H1 (cell line): ENCODE data around the gene PKP3. TPM values are rescaled to one million over a fixed set of nuclear protein-coding genes. Genes with fewer than 3 reads are reported as not detected.

Experiments
- CTCF ChIA-PET: fragments of 300-600 bp; sonication (Branson Sonifier 250); formaldehyde crosslinking; loops from one replicate; lab custom pipeline; 2021; ENCODE audit not compliant: partially characterized antibody; lab: Charles Lee
- POLR2A ChIA-PET: fragments of 300-600 bp; sonication (Branson Sonifier 250); formaldehyde crosslinking; loops from one replicate; lab custom pipeline; 2021; ENCODE audit warnings: inconsistent platforms; ENCODE audit not compliant: partially characterized antibody; lab: Charles Lee
- DNase-seq, 2 experiments: peaks; one replicate each; pipeline versions ENCODE4 v3.0.0 to v3.0.0-alpha.2; 2010 to 2022; ENCODE audit warnings: low spot score in 2 of 2, low read depth in 1 of 2, mixed read lengths in 1 of 2
- FAIRE-seq: peaks from 2 replicates; lab custom pipeline; 2011; peaks lifted over from hg19 to GRCh38; lab: Jason Lieb, UNC
- H2AFZ ChIP-seq: 2 replicates; pipeline ENCODE4 v1.8.1; 2012; ENCODE audit warnings: low read length, inconsistent platforms
- H2AK5ac ChIP-seq: 2 replicates; pipeline ENCODE4 v1.6.1; 2013; ENCODE audit warnings: low read depth, low read length
- H2BK120ac ChIP-seq: replicated peaks from 2 replicates; pipeline ENCODE3; 2013; ENCODE audit warnings: low read depth, low read length, inconsistent platforms
- H2BK12ac ChIP-seq: 2 replicates; pipeline ENCODE4 v1.6.1; 2013; ENCODE audit warnings: low read depth, low read length
- H2BK15ac ChIP-seq: 2 replicates; pipeline ENCODE4 v1.6.1; 2013; ENCODE audit warnings: low read length
- H2BK20ac ChIP-seq: 2 replicates; pipeline ENCODE4 v1.6.1; 2013; ENCODE audit warnings: low read length
- H2BK5ac ChIP-seq: 2 replicates; pipeline ENCODE4 v1.6.1; 2013; ENCODE audit warnings: low read depth, low read length
- H3K14ac ChIP-seq: 2 replicates; pipeline ENCODE4 v1.6.1; 2013; ENCODE audit warnings: inconsistent platforms; ENCODE audit not compliant: insufficient read length
- H3K18ac ChIP-seq: 2 replicates; pipeline ENCODE4 v1.6.1; 2013; ENCODE audit warnings: low read length; ENCODE audit errors: extremely low read depth
- H3K23ac ChIP-seq: 2 replicates; pipeline ENCODE4 v1.6.1; 2013; ENCODE audit warnings: inconsistent platforms; ENCODE audit not compliant: insufficient read length
- H3K23me2 ChIP-seq: 2 replicates; pipeline ENCODE4 v1.6.1; 2013; ENCODE audit warnings: low read depth, low read length
- H3K27ac ChIP-seq: 2 replicates; pipeline ENCODE4 v1.6.1; 2011; ENCODE audit warnings: low read depth, low read length, inconsistent platforms
- H3K27me3 ChIP-seq, 4 experiments: replicated peaks in 1 of 4; 1 replicate in 1 of 4; 2 replicates in 3 of 4; pipeline versions ENCODE4 v1.6.1 to v1.8.1; 2011 to 2013; ENCODE audit warnings: low read length in 3 of 4, mild to moderate bottlenecking in 3 of 4, inconsistent platforms in 2 of 4, mixed read lengths in 2 of 4, moderate library complexity in 1 of 4; ENCODE audit not compliant: control insufficient read depth in 3 of 4, insufficient read depth in 3 of 4; ENCODE audit errors: extremely low read depth in 1 of 4
- H3K36me3 ChIP-seq, 4 experiments: 2 replicates each; pipeline versions ENCODE4 v1.6.1 to v1.8.1; 2011 to 2013; ENCODE audit warnings: mild to moderate bottlenecking in 4 of 4, low read length in 3 of 4, moderate library complexity in 2 of 4, control low read depth in 1 of 4, inconsistent platforms in 1 of 4; ENCODE audit not compliant: insufficient read depth in 4 of 4, control insufficient read depth in 2 of 4
- H3K4ac ChIP-seq: replicated peaks from 2 replicates; pipeline ENCODE3; 2013; ENCODE audit warnings: low read length, low read depth, mixed read lengths, inconsistent platforms; ENCODE audit not compliant: insufficient read length
- H3K4me1 ChIP-seq, 4 experiments: replicated peaks in 1 of 4; 1 replicate in 1 of 4; 2 replicates in 3 of 4; pipeline versions ENCODE4 v1.6.1 to v1.8.1; 2011 to 2013; ENCODE audit warnings: low read length in 3 of 4, inconsistent platforms in 2 of 4, mixed read lengths in 1 of 4; ENCODE audit not compliant: insufficient read depth in 4 of 4, control insufficient read depth in 3 of 4
- H3K4me2 ChIP-seq, 2 experiments: 2 replicates each; pipeline versions ENCODE4 v1.6.1 to v1.8.1; 2011 to 2013; ENCODE audit warnings: low read depth in 2 of 2, low read length in 2 of 2, control low read depth in 1 of 2, inconsistent platforms in 1 of 2, mild to moderate bottlenecking in 1 of 2; ENCODE audit not compliant: insufficient read depth in 1 of 2
- H3K4me3 ChIP-seq, 4 experiments: fragments of 200-600, 300-600 bp in 1 of 4; sonication (generic), shearing (Covaris generic), sonication (Bioruptor Twin) in 1 of 4; 2 replicates each; pipeline versions ENCODE4 v1.5.1 to v1.8.1; 2011 to 2016; ENCODE audit warnings: low read length in 4 of 4, low read depth in 3 of 4, control low read depth in 2 of 4, inconsistent platforms in 2 of 4, mild to moderate bottlenecking in 2 of 4, mixed read lengths in 1 of 4, moderate library complexity in 1 of 4; ENCODE audit not compliant: insufficient read depth in 2 of 4; ENCODE audit errors: extremely low read depth in 1 of 4
- H3K56ac ChIP-seq: replicated peaks from 2 replicates; pipeline ENCODE3; 2013; ENCODE audit warnings: low read depth, mild to moderate bottlenecking, mixed read lengths, low read length, inconsistent platforms; ENCODE audit not compliant: insufficient read length
- H3K79me1 ChIP-seq: 2 replicates; pipeline ENCODE4 v1.6.1; 2013; ENCODE audit warnings: low read depth, low read length, control low read depth
- H3K79me2 ChIP-seq, 2 experiments: 2 replicates each; pipeline versions ENCODE4 v1.6.1 to v1.8.1; 2012 to 2013; ENCODE audit warnings: low read length in 2 of 2, mild to moderate bottlenecking in 2 of 2, inconsistent platforms in 1 of 2; ENCODE audit not compliant: insufficient read depth in 2 of 2, control insufficient read depth in 1 of 2
- H3K9ac ChIP-seq, 4 experiments: replicated peaks in 1 of 4; 1 replicate in 1 of 4; 2 replicates in 3 of 4; pipeline versions ENCODE4 v1.6.1 to v1.8.1; 2011 to 2013; ENCODE audit warnings: low read depth in 3 of 4, low read length in 3 of 4, control low read depth in 2 of 4, mild to moderate bottlenecking in 2 of 4, moderate library complexity in 2 of 4, inconsistent platforms in 1 of 4; ENCODE audit errors: extremely low read depth in 1 of 4
- H3K9me3 ChIP-seq, 2 experiments: 2 replicates each; pipeline versions ENCODE4 v1.6.1 to v1.8.1; 2012 to 2013; ENCODE audit warnings: mild to moderate bottlenecking in 2 of 2, moderate library complexity in 2 of 2, control low read depth in 1 of 2, inconsistent platforms in 1 of 2, low read depth in 1 of 2, low read length in 1 of 2, mixed read lengths in 1 of 2; ENCODE audit not compliant: insufficient read depth in 2 of 2
- H4K20me1 ChIP-seq, 2 experiments: replicated peaks in 1 of 2; 2 replicates each; pipeline versions ENCODE3 to v1.8.1; 2011 to 2013; ENCODE audit warnings: inconsistent platforms in 2 of 2, low read length in 2 of 2, mild to moderate bottlenecking in 1 of 2; ENCODE audit not compliant: insufficient read depth in 2 of 2, control insufficient read depth in 1 of 2
- H4K5ac ChIP-seq: 2 replicates; pipeline ENCODE4 v1.6.1; 2013; ENCODE audit warnings: low read length, low read depth, mixed read lengths, inconsistent platforms; ENCODE audit not compliant: insufficient read length
- H4K8ac ChIP-seq: 2 replicates; pipeline ENCODE4 v1.8.0; 2013; ENCODE audit warnings: mild to moderate bottlenecking, moderate library complexity, low read length, inconsistent platforms; ENCODE audit not compliant: insufficient read depth; ENCODE audit errors: extremely low read depth
- H4K91ac ChIP-seq: replicated peaks from 2 replicates; pipeline ENCODE3; 2013; ENCODE audit warnings: low read length, mixed read lengths, inconsistent platforms; ENCODE audit not compliant: insufficient read length
- EP300 ChIP-seq, 2 experiments: IDR thresholded peaks; 1 replicate in 1 of 2; 2 replicates in 1 of 2; pipeline ENCODE4 v1.6.1; 2011 to 2012; ENCODE audit warnings: low read depth in 2 of 2, low read length in 2 of 2, mild to moderate bottlenecking in 2 of 2, borderline replicate concordance in 1 of 2, inconsistent platforms in 1 of 2, moderate library complexity in 1 of 2
- FOSL1 ChIP-seq: IDR thresholded peaks from 2 replicates; pipeline ENCODE4 v1.6.1; 2011; ENCODE audit warnings: mild to moderate bottlenecking, low read depth, low read length, moderate library complexity; ENCODE audit not compliant: insufficient read depth
- MAX ChIP-seq: IDR thresholded peaks from 2 replicates; pipeline ENCODE4 v1.6.1; 2012; ENCODE audit warnings: inconsistent platforms
- WGBS, 2 experiments: shearing (Covaris generic) in 1 of 2; methylation state at CpG; one replicate each; pipeline versions ENCODE4 v1.1.6 to v1.1.7; 2013 to 2015; ENCODE audit warnings: low lambda C conversion rate in 2 of 2, mixed read lengths in 2 of 2, inconsistent platforms in 1 of 2, low coverage in 1 of 2, missing lambda C conversion rate in 1 of 2; ENCODE audit not compliant: insufficient replicate concordance in 2 of 2, insufficient coverage in 1 of 2, insufficient read length in 1 of 2; ENCODE audit errors: extremely low coverage in 1 of 2, missing lambda C conversion rate in 1 of 2; 5-methylcytosine and 5-hydroxymethylcytosine counted together
- polyA plus RNA-seq, 7 experiments: library from polyadenylated mRNA; depleted of rRNA in 3 of 7; stranded (reverse) in 5 of 7; unstranded in 2 of 7; fragments of >200 nt in 5 of 7; fragments of 200-250 nt in 2 of 7; gene quantifications; 1 replicate in 5 of 7; 2 replicates in 1 of 7; 4 replicates in 1 of 7; pipeline versions ENCODE4 v1.2.1 to v1.2.3, GENCODE V29; 2011 to 2013; ENCODE audit warnings: missing spikeins in 2 of 7, mixed read lengths in 2 of 7
- total RNA-seq: library from RNA; stranded (reverse); fragmentation: NEBNext Ultra II Directional; extraction: Animal tissue kit (Norgen Biotek cat#: 25700); gene quantifications from 2 replicates; pipeline ENCODE4 v1.2.1, GENCODE V29; 2021
- TF ChIP-seq, protein P1 (sequence below): IDR thresholded peaks from 2 replicates; pipeline ENCODE4 v1.6.1; 2012; ENCODE audit warnings: low read length, inconsistent platforms

PKP3 gene
- total and polyA plus RNA-seq, 2 of the 8 experiments (the other 6 are each of a cell fraction or from before 2014, with no cell fraction given), result 16.7 to 28.7 TPM

- FAIRE-seq, result no peak
- ChIA-PET POLR2A (interaction anchor here (0.8 to 1.9 kb wide), 6 partner anchors 9 to 26 kb away, joined by 3 to 6 read pairs (median 4); partner anchors contain the start of gene B4GALNT4), CTCF (interaction anchor here (1.0 kb wide), 2 partner anchors 10 to 17 kb away, joined by 3 to 4 read pairs; no protein-coding TSS in a partner anchor)
- Histone ChIP-seq H4K91ac (no peak overlapping the region), H3K18ac (no peak overlapping the region), H2BK20ac (no peak overlapping the region), H3K56ac (no peak overlapping the region), H3K9ac (no peak overlapping the region), H3K23me2 (no peaks in the 10 kb centered on the region), H2BK15ac (no peak overlapping the region), H3K9me3 (no peaks in the 10 kb centered on the region; a peak in 1 of 4 replicates), H3K4ac (no peak overlapping the region), H3K79me2 (no peaks in the 10 kb centered on the region), H4K8ac (no peak overlapping the region; the same call in none of the 2 replicates), H3K27ac (no peak overlapping the region), H2BK12ac (no peak overlapping the region), H3K14ac (no peak overlapping the region), H3K79me1 (no peaks in the 10 kb centered on the region), H2AK5ac (no peak overlapping the region), H3K4me1 (no peaks in the 10 kb centered on the region), H4K5ac (no peak overlapping the region), H3K23ac (no peak overlapping the region), H3K36me3 (peaks cover 0 to 46% (median 6%) of the 10 kb centered on the region in 4 experiments; a peak in 5 of 8 replicates), H2BK120ac (no peak overlapping the region), H4K20me1 (peaks cover 0 to 6% of the 10 kb centered on the region in 2 experiments), H2BK5ac (no peak overlapping the region), H3K4me2 (no peak overlapping the region), H2AFZ (no peak overlapping the region), H3K4me3 (no peak overlapping the region), H3K27me3 (no peaks in the 10 kb centered on the region)
- no peak for DNase-seq
- WGBS, 2 experiments, result 90% methylated on average over 22 of the region's 35 CpGs; no CpG with 5 or more reads in 1 of the 2 experiments
- no peak for TF ChIP-seq EP300 (IDR thresholded peaks at IDR 0.05; ENCODE audit: borderline replicate concordance in 1 of 2, low read depth in 2 of 2, low read length in 2 of 2)
- TF ChIP-seq MAX, result no peak
- TF ChIP-seq, protein P1, sequence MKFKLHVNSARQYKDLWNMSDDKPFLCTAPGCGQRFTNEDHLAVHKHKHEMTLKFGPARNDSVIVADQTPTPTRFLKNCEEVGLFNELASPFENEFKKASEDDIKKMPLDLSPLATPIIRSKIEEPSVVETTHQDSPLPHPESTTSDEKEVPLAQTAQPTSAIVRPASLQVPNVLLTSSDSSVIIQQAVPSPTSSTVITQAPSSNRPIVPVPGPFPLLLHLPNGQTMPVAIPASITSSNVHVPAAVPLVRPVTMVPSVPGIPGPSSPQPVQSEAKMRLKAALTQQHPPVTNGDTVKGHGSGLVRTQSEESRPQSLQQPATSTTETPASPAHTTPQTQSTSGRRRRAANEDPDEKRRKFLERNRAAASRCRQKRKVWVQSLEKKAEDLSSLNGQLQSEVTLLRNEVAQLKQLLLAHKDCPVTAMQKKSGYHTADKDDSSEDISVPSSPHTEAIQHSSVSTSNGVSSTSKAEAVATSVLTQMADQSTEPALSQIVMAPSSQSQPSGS, result no peak
- no peak for TF ChIP-seq FOSL1
Measured at GRCh38 chr11:380095-380480, 13.9 kb upstream of the PKP3 start.
